ENCODE data around the gene MAGEB17.

DNA sequence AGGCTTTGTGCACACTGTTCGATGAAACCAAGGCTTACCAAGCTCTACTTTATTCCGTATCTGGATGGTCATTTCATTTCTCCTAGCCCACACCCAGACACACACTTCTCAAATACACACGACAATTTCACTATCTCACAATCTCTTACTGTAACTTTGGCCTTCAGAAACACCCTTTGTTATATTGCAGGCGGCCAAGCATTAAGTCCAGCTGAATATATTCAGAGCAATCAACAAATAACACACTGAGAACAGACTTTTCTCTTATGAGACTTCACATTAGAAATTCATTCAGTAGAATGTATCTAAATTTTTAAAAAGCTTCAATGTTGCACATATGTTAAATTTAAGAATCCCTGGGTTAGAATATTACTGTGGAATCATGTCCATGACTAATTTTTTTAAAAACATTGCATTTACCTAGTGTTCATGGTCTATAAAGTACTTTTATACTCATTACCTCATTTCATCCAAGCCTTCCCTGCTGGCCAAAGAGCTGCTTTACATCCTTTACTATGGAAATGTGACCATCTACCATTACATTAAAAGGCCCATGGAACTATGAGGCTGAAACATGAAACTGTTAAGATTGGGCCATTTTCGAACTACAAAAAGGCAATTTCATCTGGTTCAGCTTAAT, 10.5 kb upstream of the MAGEB17 start:
- TF ChIP-seq CHD2 (IDR thresholded peaks at IDR 0.05; ENCODE audit: low read length) (no peak), CTCF (IDR thresholded peaks at IDR 0.05; ENCODE audit: control extremely low read depth in 1 of 3, insufficient read depth in 1 of 3, low read depth in 1 of 3, low read length in 3 of 3) (no peak), YY1 (IDR thresholded peaks at IDR 0.05; ENCODE audit: low read depth, low read length) (no peak), KDM4A (IDR thresholded peaks at IDR 0.05; ENCODE audit: low read depth, low read length, severe bottlenecking) (no peak), POLR2AphosphoS5 (IDR thresholded peaks at IDR 0.05; ENCODE audit: low read depth, low read length) (no peak), TAF1 (IDR thresholded peaks at IDR 0.05; ENCODE audit: low read depth, low read length) (no peak), CHD1 (IDR thresholded peaks at IDR 0.05; ENCODE audit: low read depth, low read length) (no peak), HDAC6 (IDR thresholded peaks at IDR 0.05; ENCODE audit: low read depth, low read length) (no peak), EZH2 (IDR thresholded peaks at IDR 0.05; ENCODE audit: low read depth, low read length, severe bottlenecking) (no peak), POLR2A (IDR thresholded peaks at IDR 0.05; ENCODE audit: control extremely low read depth in 1 of 2, low read depth in 2 of 2, low read length in 2 of 2) (no peak), ATF3 (IDR thresholded peaks at IDR 0.05; ENCODE audit: insufficient read depth, low read depth, low read length) (no peak), CBX8 (IDR thresholded peaks at IDR 0.05; ENCODE audit: borderline replicate concordance, low read depth, low read length) (no peak)
- TF ChIP-seq, protein P1, sequence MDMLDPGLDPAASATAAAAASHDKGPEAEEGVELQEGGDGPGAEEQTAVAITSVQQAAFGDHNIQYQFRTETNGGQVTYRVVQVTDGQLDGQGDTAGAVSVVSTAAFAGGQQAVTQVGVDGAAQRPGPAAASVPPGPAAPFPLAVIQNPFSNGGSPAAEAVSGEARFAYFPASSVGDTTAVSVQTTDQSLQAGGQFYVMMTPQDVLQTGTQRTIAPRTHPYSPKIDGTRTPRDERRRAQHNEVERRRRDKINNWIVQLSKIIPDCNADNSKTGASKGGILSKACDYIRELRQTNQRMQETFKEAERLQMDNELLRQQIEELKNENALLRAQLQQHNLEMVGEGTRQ (IDR thresholded peaks at IDR 0.05; ENCODE audit: low read length): no peak
